H1 (cell line): ENCODE results near the gene SLC16A5. TPM values are rescaled to one million over a fixed set of nuclear protein-coding genes. Genes with fewer than 3 reads are reported as not detected.

ENCODE experiments used
- CTCF ChIA-PET: fragments of 300-600 bp; sonication (Branson Sonifier 250); formaldehyde crosslinking; loops from one replicate; lab custom pipeline; 2021; ENCODE audit not compliant: partially characterized antibody; lab: Charles Lee
- POLR2A ChIA-PET: fragments of 300-600 bp; sonication (Branson Sonifier 250); formaldehyde crosslinking; loops from one replicate; lab custom pipeline; 2021; ENCODE audit warnings: inconsistent platforms; ENCODE audit not compliant: partially characterized antibody; lab: Charles Lee
- DNase-seq, 2 experiments: peaks; one replicate each; pipeline versions ENCODE4 v3.0.0 to v3.0.0-alpha.2; 2010 to 2022; ENCODE audit warnings: low spot score in 2 of 2, low read depth in 1 of 2, mixed read lengths in 1 of 2
- FAIRE-seq: peaks from 2 replicates; lab custom pipeline; 2011; peaks lifted over from hg19 to GRCh38; lab: Jason Lieb, UNC
- H2AFZ ChIP-seq: 2 replicates; pipeline ENCODE4 v1.8.1; 2012; ENCODE audit warnings: low read length, inconsistent platforms
- H2AK5ac ChIP-seq: 2 replicates; pipeline ENCODE4 v1.6.1; 2013; ENCODE audit warnings: low read depth, low read length
- H2BK120ac ChIP-seq: replicated peaks from 2 replicates; pipeline ENCODE3; 2013; ENCODE audit warnings: low read depth, low read length, inconsistent platforms
- H2BK12ac ChIP-seq: 2 replicates; pipeline ENCODE4 v1.6.1; 2013; ENCODE audit warnings: low read depth, low read length
- H2BK15ac ChIP-seq: 2 replicates; pipeline ENCODE4 v1.6.1; 2013; ENCODE audit warnings: low read length
- H2BK20ac ChIP-seq: 2 replicates; pipeline ENCODE4 v1.6.1; 2013; ENCODE audit warnings: low read length
- H2BK5ac ChIP-seq: 2 replicates; pipeline ENCODE4 v1.6.1; 2013; ENCODE audit warnings: low read depth, low read length
- H3K14ac ChIP-seq: 2 replicates; pipeline ENCODE4 v1.6.1; 2013; ENCODE audit warnings: inconsistent platforms; ENCODE audit not compliant: insufficient read length
- H3K18ac ChIP-seq: 2 replicates; pipeline ENCODE4 v1.6.1; 2013; ENCODE audit warnings: low read length; ENCODE audit errors: extremely low read depth
- H3K23ac ChIP-seq: 2 replicates; pipeline ENCODE4 v1.6.1; 2013; ENCODE audit warnings: inconsistent platforms; ENCODE audit not compliant: insufficient read length
- H3K23me2 ChIP-seq: 2 replicates; pipeline ENCODE4 v1.6.1; 2013; ENCODE audit warnings: low read depth, low read length
- H3K27ac ChIP-seq: 2 replicates; pipeline ENCODE4 v1.6.1; 2011; ENCODE audit warnings: low read depth, low read length, inconsistent platforms
- H3K27me3 ChIP-seq, 4 experiments: replicated peaks in 1 of 4; 1 replicate in 1 of 4; 2 replicates in 3 of 4; pipeline versions ENCODE4 v1.6.1 to v1.8.1; 2011 to 2013; ENCODE audit warnings: low read length in 3 of 4, mild to moderate bottlenecking in 3 of 4, inconsistent platforms in 2 of 4, mixed read lengths in 2 of 4, moderate library complexity in 1 of 4; ENCODE audit not compliant: control insufficient read depth in 3 of 4, insufficient read depth in 3 of 4; ENCODE audit errors: extremely low read depth in 1 of 4
- H3K36me3 ChIP-seq, 4 experiments: 2 replicates each; pipeline versions ENCODE4 v1.6.1 to v1.8.1; 2011 to 2013; ENCODE audit warnings: mild to moderate bottlenecking in 4 of 4, low read length in 3 of 4, moderate library complexity in 2 of 4, control low read depth in 1 of 4, inconsistent platforms in 1 of 4; ENCODE audit not compliant: insufficient read depth in 4 of 4, control insufficient read depth in 2 of 4
- H3K4ac ChIP-seq: replicated peaks from 2 replicates; pipeline ENCODE3; 2013; ENCODE audit warnings: low read length, low read depth, mixed read lengths, inconsistent platforms; ENCODE audit not compliant: insufficient read length
- H3K4me1 ChIP-seq, 4 experiments: replicated peaks in 1 of 4; 1 replicate in 1 of 4; 2 replicates in 3 of 4; pipeline versions ENCODE4 v1.6.1 to v1.8.1; 2011 to 2013; ENCODE audit warnings: low read length in 3 of 4, inconsistent platforms in 2 of 4, mixed read lengths in 1 of 4; ENCODE audit not compliant: insufficient read depth in 4 of 4, control insufficient read depth in 3 of 4
- H3K4me2 ChIP-seq, 2 experiments: 2 replicates each; pipeline versions ENCODE4 v1.6.1 to v1.8.1; 2011 to 2013; ENCODE audit warnings: low read depth in 2 of 2, low read length in 2 of 2, control low read depth in 1 of 2, inconsistent platforms in 1 of 2, mild to moderate bottlenecking in 1 of 2; ENCODE audit not compliant: insufficient read depth in 1 of 2
- H3K4me3 ChIP-seq, 4 experiments: fragments of 200-600, 300-600 bp in 1 of 4; sonication (generic), shearing (Covaris generic), sonication (Bioruptor Twin) in 1 of 4; 2 replicates each; pipeline versions ENCODE4 v1.5.1 to v1.8.1; 2011 to 2016; ENCODE audit warnings: low read length in 4 of 4, low read depth in 3 of 4, control low read depth in 2 of 4, inconsistent platforms in 2 of 4, mild to moderate bottlenecking in 2 of 4, mixed read lengths in 1 of 4, moderate library complexity in 1 of 4; ENCODE audit not compliant: insufficient read depth in 2 of 4; ENCODE audit errors: extremely low read depth in 1 of 4
- H3K56ac ChIP-seq: replicated peaks from 2 replicates; pipeline ENCODE3; 2013; ENCODE audit warnings: low read depth, mild to moderate bottlenecking, mixed read lengths, low read length, inconsistent platforms; ENCODE audit not compliant: insufficient read length
- H3K79me1 ChIP-seq: 2 replicates; pipeline ENCODE4 v1.6.1; 2013; ENCODE audit warnings: low read depth, low read length, control low read depth
- H3K79me2 ChIP-seq, 2 experiments: 2 replicates each; pipeline versions ENCODE4 v1.6.1 to v1.8.1; 2012 to 2013; ENCODE audit warnings: low read length in 2 of 2, mild to moderate bottlenecking in 2 of 2, inconsistent platforms in 1 of 2; ENCODE audit not compliant: insufficient read depth in 2 of 2, control insufficient read depth in 1 of 2
- H3K9ac ChIP-seq, 4 experiments: replicated peaks in 1 of 4; 1 replicate in 1 of 4; 2 replicates in 3 of 4; pipeline versions ENCODE4 v1.6.1 to v1.8.1; 2011 to 2013; ENCODE audit warnings: low read depth in 3 of 4, low read length in 3 of 4, control low read depth in 2 of 4, mild to moderate bottlenecking in 2 of 4, moderate library complexity in 2 of 4, inconsistent platforms in 1 of 4; ENCODE audit errors: extremely low read depth in 1 of 4
- H3K9me3 ChIP-seq, 2 experiments: 2 replicates each; pipeline versions ENCODE4 v1.6.1 to v1.8.1; 2012 to 2013; ENCODE audit warnings: mild to moderate bottlenecking in 2 of 2, moderate library complexity in 2 of 2, control low read depth in 1 of 2, inconsistent platforms in 1 of 2, low read depth in 1 of 2, low read length in 1 of 2, mixed read lengths in 1 of 2; ENCODE audit not compliant: insufficient read depth in 2 of 2
- H4K20me1 ChIP-seq, 2 experiments: replicated peaks in 1 of 2; 2 replicates each; pipeline versions ENCODE3 to v1.8.1; 2011 to 2013; ENCODE audit warnings: inconsistent platforms in 2 of 2, low read length in 2 of 2, mild to moderate bottlenecking in 1 of 2; ENCODE audit not compliant: insufficient read depth in 2 of 2, control insufficient read depth in 1 of 2
- H4K5ac ChIP-seq: 2 replicates; pipeline ENCODE4 v1.6.1; 2013; ENCODE audit warnings: low read length, low read depth, mixed read lengths, inconsistent platforms; ENCODE audit not compliant: insufficient read length
- H4K8ac ChIP-seq: 2 replicates; pipeline ENCODE4 v1.8.0; 2013; ENCODE audit warnings: mild to moderate bottlenecking, moderate library complexity, low read length, inconsistent platforms; ENCODE audit not compliant: insufficient read depth; ENCODE audit errors: extremely low read depth
- H4K91ac ChIP-seq: replicated peaks from 2 replicates; pipeline ENCODE3; 2013; ENCODE audit warnings: low read length, mixed read lengths, inconsistent platforms; ENCODE audit not compliant: insufficient read length
- KDM4A ChIP-seq: IDR thresholded peaks from one replicate; pipeline ENCODE4 v1.7.1; 2012; ENCODE audit warnings: low read depth, mild to moderate bottlenecking, moderate library complexity, low read length, inconsistent platforms; ENCODE audit not compliant: severe bottlenecking
- WGBS, 2 experiments: shearing (Covaris generic) in 1 of 2; methylation state at CpG; one replicate each; pipeline versions ENCODE4 v1.1.6 to v1.1.7; 2013 to 2015; ENCODE audit warnings: low lambda C conversion rate in 2 of 2, mixed read lengths in 2 of 2, inconsistent platforms in 1 of 2, low coverage in 1 of 2, missing lambda C conversion rate in 1 of 2; ENCODE audit not compliant: insufficient replicate concordance in 2 of 2, insufficient coverage in 1 of 2, insufficient read length in 1 of 2; ENCODE audit errors: extremely low coverage in 1 of 2, missing lambda C conversion rate in 1 of 2; 5-methylcytosine and 5-hydroxymethylcytosine counted together
- polyA plus RNA-seq, 7 experiments: library from polyadenylated mRNA; depleted of rRNA in 3 of 7; stranded (reverse) in 5 of 7; unstranded in 2 of 7; fragments of >200 nt in 5 of 7; fragments of 200-250 nt in 2 of 7; gene quantifications; 1 replicate in 5 of 7; 2 replicates in 1 of 7; 4 replicates in 1 of 7; pipeline versions ENCODE4 v1.2.1 to v1.2.3, GENCODE V29; 2011 to 2013; ENCODE audit warnings: missing spikeins in 2 of 7, mixed read lengths in 2 of 7
- total RNA-seq: library from RNA; stranded (reverse); fragmentation: NEBNext Ultra II Directional; extraction: Animal tissue kit (Norgen Biotek cat#: 25700); gene quantifications from 2 replicates; pipeline ENCODE4 v1.2.1, GENCODE V29; 2021
- TF ChIP-seq, protein P1 (sequence below): IDR thresholded peaks from 2 replicates; pipeline ENCODE4 v1.6.1; 2012; ENCODE audit warnings: inconsistent platforms

SLC16A5 gene
- total and polyA plus RNA-seq, 2 of the 8 experiments (the other 6 are each of a cell fraction or from before 2014, with no cell fraction given), result 17.1 to 34.7 TPM

DNA sequence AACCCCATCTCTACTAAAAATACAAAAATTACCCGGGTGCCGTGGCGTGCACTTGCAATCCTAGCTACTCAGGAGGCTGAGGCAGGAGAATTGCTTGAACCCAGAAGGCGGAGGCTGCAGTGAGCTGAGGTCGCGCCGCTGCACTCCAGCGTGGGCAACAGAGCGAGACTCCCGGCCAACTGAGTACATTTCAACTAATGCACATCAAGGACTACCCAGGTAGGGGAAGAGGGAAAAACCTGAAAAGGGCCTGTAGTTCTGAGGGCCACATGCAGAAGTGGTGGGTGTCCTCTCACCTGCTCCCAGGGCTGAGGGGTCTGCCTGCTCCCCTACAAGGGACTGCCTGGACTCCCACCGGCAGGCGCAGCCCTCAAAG, 584 bp upstream of the SLC16A5 start:
- peak overlapping the region; percentile 98 for H4K91ac ChIP-seq
- peaks cover 0 to 3% of the 10 kb centered on the region in 2 experiments for H4K20me1 ChIP-seq
- peaks cover 3 to 37% (median 29%) of the 10 kb centered on the region in 4 experiments for H3K4me1 ChIP-seq
- 57% methylated on average over 12 of the region's 12 CpGs; no CpG with 5 or more reads in 1 of the 2 experiments for WGBS, 2 experiments
- H3K79me1 ChIP-seq, result peaks cover 9% of the 10 kb centered on the region
- H3K36me3 ChIP-seq, result no peaks in the 10 kb centered on the region; a peak in 1 of 8 replicates
- no peaks in the 10 kb centered on the region for H3K9me3 ChIP-seq
- peak overlapping the region in 3 of 4 experiments; percentile 54 to 64 (median 54); a peak in 4 of 7 replicates for H3K9ac ChIP-seq
- H3K56ac ChIP-seq, result peak overlapping the region; percentile 24
- DNase-seq, result no peak
- H2BK12ac ChIP-seq, result peak overlapping the region; percentile 92; the same call in 1 of the 2 replicates
- H3K27me3 ChIP-seq, result no peaks in the 10 kb centered on the region
- POLR2A ChIA-PET, result interaction anchor here (0.9 to 3.7 kb wide), 16 partner anchors 8 to 214 kb away, joined by 3 to 32 read pairs (median 6); partner anchors contain the start of genes FDXR, JPT1, MRPL58 and NT5C
- no peak overlapping the region; the same call in 1 of the 2 replicates for H4K8ac ChIP-seq
- CTCF ChIA-PET, result interaction anchor here (0.9 to 6.3 kb wide), 10 partner anchors 10 to 154 kb away, joined by 3 to 81 read pairs (median 6); no protein-coding TSS in a partner anchor
- peak overlapping the region; percentile 82 to 90 for H3K4me2 ChIP-seq
- peak overlapping the region; percentile 100 for H3K18ac ChIP-seq
- TF ChIP-seq KDM4A, result no peak
- TF ChIP-seq, protein P1, sequence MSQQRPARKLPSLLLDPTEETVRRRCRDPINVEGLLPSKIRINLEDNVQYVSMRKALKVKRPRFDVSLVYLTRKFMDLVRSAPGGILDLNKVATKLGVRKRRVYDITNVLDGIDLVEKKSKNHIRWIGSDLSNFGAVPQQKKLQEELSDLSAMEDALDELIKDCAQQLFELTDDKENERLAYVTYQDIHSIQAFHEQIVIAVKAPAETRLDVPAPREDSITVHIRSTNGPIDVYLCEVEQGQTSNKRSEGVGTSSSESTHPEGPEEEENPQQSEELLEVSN, result 0 out of 2 replicates have a peak, but pooled peaks have one; percentile 1
- TF ChIP-seq, all 59 proteins: peak for 1
- peak overlapping the region; percentile 54; the same call in 1 of the 2 replicates for H2AFZ ChIP-seq
- peak overlapping the region; percentile 73 to 82 (median 77) for H3K4me3 ChIP-seq
- FAIRE-seq, result no peak
- H3K23me2 ChIP-seq, result peaks cover 15% of the 10 kb centered on the region
- no peak overlapping the region for H2AK5ac ChIP-seq
- H3K14ac ChIP-seq, result no peak overlapping the region
- H4K5ac ChIP-seq, result peak overlapping the region; percentile 92
- H3K79me2 ChIP-seq, result peaks cover 0 to 7% of the 10 kb centered on the region in 2 experiments; a peak in 2 of 4 replicates
- peak overlapping the region; percentile 94 for H2BK5ac ChIP-seq
- peak overlapping the region; percentile 88; the same call in 1 of the 2 replicates for H2BK15ac ChIP-seq
- peak overlapping the region; percentile 97 for H2BK120ac ChIP-seq
- peak overlapping the region; percentile 71 for H3K27ac ChIP-seq
- no peak overlapping the region for H3K23ac ChIP-seq
- no peak overlapping the region for H2BK20ac ChIP-seq
- H3K4ac ChIP-seq, result peak overlapping the region; percentile 74
